Neural cell (in vitro differentiated cells): ENCODE measurements around the gene PLEKHN1. TPM values are rescaled to one million over a fixed set of nuclear protein-coding genes. Genes with fewer than 3 reads are reported as not detected.
"Not testable (repeated sequence)": the region's sequence is repeated elsewhere in the genome, so short reads cannot be mapped to it uniquely, and the experiment has no call there.

Source experiments
- H2AFZ ChIP-seq: fragments of 200-600, 300-800 bp; sonication (generic), shearing (Covaris generic); 2 replicates; pipeline ENCODE4 v1.6.0; 2014; ENCODE audit warnings: low read depth, mild to moderate bottlenecking, antibody characterized with exemption, low read length, moderate library complexity
- H3F3A ChIP-seq: fragments of 200-600 bp; shearing (Covaris generic); 2 replicates; pipeline ENCODE4 v1.6.1; 2016; ENCODE audit warnings: mild to moderate bottlenecking, moderate library complexity, mixed read lengths, antibody characterized with exemption, low read length; ENCODE audit not compliant: insufficient read depth, poor library complexity, severe bottlenecking
- H3K27ac ChIP-seq: fragments of 200-600, 300-800 bp; sonication (generic), shearing (Covaris generic); 2 replicates; pipeline ENCODE4 v1.5.1; 2014; ENCODE audit warnings: mild to moderate bottlenecking, low read length, moderate library complexity
- H3K27me3 ChIP-seq: fragments of 300-800, 200-600 bp; sonication (generic), shearing (Covaris generic); 2 replicates; pipeline ENCODE4 v1.6.0; 2014; ENCODE audit warnings: mild to moderate bottlenecking, low read depth, low read length, moderate library complexity; ENCODE audit not compliant: insufficient read depth
- H3K36me3 ChIP-seq: fragments of 300-800, 200-600 bp; sonication (generic), shearing (Covaris generic); 2 replicates; pipeline ENCODE4 v1.5.1; 2014; ENCODE audit warnings: mild to moderate bottlenecking, antibody characterized with exemption, low read length, moderate library complexity; ENCODE audit not compliant: insufficient read depth
- H3K4me2 ChIP-seq: fragments of 300-800, 200-600 bp; sonication (generic), shearing (Covaris generic); 2 replicates; pipeline ENCODE4 v1.6.0; 2014; ENCODE audit warnings: mild to moderate bottlenecking, low read length
- H3K4me3 ChIP-seq: fragments of 300-800, 200-600 bp; sonication (generic), shearing (Covaris generic); 2 replicates; pipeline ENCODE4 v1.5.1; 2014; ENCODE audit warnings: mild to moderate bottlenecking, low read length, moderate library complexity
- H3K79me2 ChIP-seq: fragments of 200-600 bp; shearing (Covaris generic); replicated peaks from 2 replicates; pipeline ENCODE4 v1.6.0; 2014; ENCODE audit warnings: mild to moderate bottlenecking, low read length, moderate library complexity; ENCODE audit not compliant: insufficient read depth
- H3K9ac ChIP-seq: fragments of 300-800, 200-600 bp; sonication (generic), shearing (Covaris generic); 2 replicates; pipeline ENCODE4 v1.6.1; 2016; ENCODE audit warnings: mild to moderate bottlenecking, low read length, mixed read lengths
- H3K9me2 ChIP-seq: fragments of 200-600 bp; shearing (Covaris generic); 2 replicates; pipeline ENCODE4 v1.6.1; 2016; ENCODE audit warnings: mild to moderate bottlenecking, low read length, mixed read lengths; ENCODE audit not compliant: insufficient read depth
- H3K9me3 ChIP-seq: fragments of 200-600, 300-800 bp; sonication (generic), shearing (Covaris generic); 2 replicates; pipeline ENCODE4 v1.6.1; 2016; ENCODE audit warnings: mild to moderate bottlenecking, mixed run types, low read length, moderate library complexity, mixed read lengths
- H4K20me1 ChIP-seq: fragments of 200-600 bp; shearing (Covaris generic); 2 replicates; pipeline ENCODE4 v1.6.1; 2016; ENCODE audit warnings: mild to moderate bottlenecking, mixed run types; ENCODE audit not compliant: insufficient read depth
- EP300 ChIP-seq: fragments of 450-650 bp; conservative IDR thresholded peaks from 2 replicates; pipeline ENCODE4 v1.6.1; 2014; ENCODE audit warnings: antibody characterized with exemption, mild to moderate bottlenecking, moderate library complexity; ENCODE audit not compliant: poor library complexity, severe bottlenecking
- MXI1 ChIP-seq: fragments of 450-650 bp; conservative IDR thresholded peaks from 2 replicates; pipeline ENCODE4 v1.6.1; 2014; ENCODE audit warnings: antibody characterized with exemption, mild to moderate bottlenecking; ENCODE audit not compliant: poor library complexity, severe bottlenecking
- POLR2AphosphoS5 ChIP-seq: IDR thresholded peaks from 2 replicates; pipeline ENCODE4 v1.6.1; 2012
- SMC3 ChIP-seq: fragments of 450-650 bp; conservative IDR thresholded peaks from 2 replicates; pipeline ENCODE4 v1.6.1; 2014; ENCODE audit warnings: antibody characterized with exemption, mild to moderate bottlenecking, moderate library complexity; ENCODE audit not compliant: poor library complexity
- TAF1 ChIP-seq: IDR thresholded peaks from 2 replicates; pipeline ENCODE4 v1.6.1; 2012; ENCODE audit warnings: low read depth
- polyA plus RNA-seq: library from polyadenylated mRNA; depleted of rRNA; stranded (reverse); fragments of >200 nt; gene quantifications from 2 replicates; pipeline ENCODE4 v1.2.3, GENCODE V29; 2014
- TF ChIP-seq, protein P1 (sequence below): IDR thresholded peaks from 2 replicates; pipeline ENCODE4 v1.6.1; 2012; ENCODE audit warnings: borderline replicate concordance
- TF ChIP-seq, protein P2 (sequence below): fragments of 450-650 bp; IDR thresholded peaks from 2 replicates; pipeline ENCODE4 v1.5.1; 2014; ENCODE audit warnings: antibody characterized with exemption, mild to moderate bottlenecking, moderate library complexity; ENCODE audit not compliant: poor library complexity, severe bottlenecking

The PLEKHN1 gene
- polyA plus RNA-seq, 1 donor from 2014 or later: 1.1 TPM

DNA sequence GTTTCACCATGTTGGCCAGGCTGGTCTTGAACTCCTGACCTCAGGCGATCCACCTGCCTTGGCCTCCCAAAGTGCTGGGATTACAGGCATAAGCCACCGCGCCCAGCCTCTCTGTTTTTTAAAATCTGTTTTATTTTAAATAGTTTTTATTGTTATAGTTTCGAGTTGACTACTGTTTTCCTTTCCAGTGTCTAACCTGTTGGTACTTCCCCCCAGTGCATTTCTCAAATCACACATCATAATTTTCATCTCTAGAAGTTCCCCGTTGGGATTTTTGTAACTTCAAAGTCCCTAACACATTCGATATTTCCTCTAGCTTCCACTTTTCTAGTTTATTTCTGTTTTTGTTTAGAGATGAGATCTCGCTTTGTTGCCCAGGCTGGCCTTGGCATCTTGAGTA, 26.1 kb downstream of the PLEKHN1 start:
- Histone ChIP-seq H3K4me2 (no peak overlapping the region), H3K79me2 (no peaks in the 10 kb centered on the region), H2AFZ (no peak overlapping the region), H3K36me3 (no peaks in the 10 kb centered on the region), H3K4me3 (no peak overlapping the region), H3K27ac (no peak overlapping the region), H3K9ac (no peak overlapping the region), H4K20me1 (no peaks in the 10 kb centered on the region), H3K27me3 (no peaks in the 10 kb centered on the region), H3K9me3 (no peaks in the 10 kb centered on the region), H3K9me2 (no peaks in the 10 kb centered on the region), H3F3A (no peaks in the 10 kb centered on the region)
- TF ChIP-seq EP300: no peak
- TF ChIP-seq, protein P1, sequence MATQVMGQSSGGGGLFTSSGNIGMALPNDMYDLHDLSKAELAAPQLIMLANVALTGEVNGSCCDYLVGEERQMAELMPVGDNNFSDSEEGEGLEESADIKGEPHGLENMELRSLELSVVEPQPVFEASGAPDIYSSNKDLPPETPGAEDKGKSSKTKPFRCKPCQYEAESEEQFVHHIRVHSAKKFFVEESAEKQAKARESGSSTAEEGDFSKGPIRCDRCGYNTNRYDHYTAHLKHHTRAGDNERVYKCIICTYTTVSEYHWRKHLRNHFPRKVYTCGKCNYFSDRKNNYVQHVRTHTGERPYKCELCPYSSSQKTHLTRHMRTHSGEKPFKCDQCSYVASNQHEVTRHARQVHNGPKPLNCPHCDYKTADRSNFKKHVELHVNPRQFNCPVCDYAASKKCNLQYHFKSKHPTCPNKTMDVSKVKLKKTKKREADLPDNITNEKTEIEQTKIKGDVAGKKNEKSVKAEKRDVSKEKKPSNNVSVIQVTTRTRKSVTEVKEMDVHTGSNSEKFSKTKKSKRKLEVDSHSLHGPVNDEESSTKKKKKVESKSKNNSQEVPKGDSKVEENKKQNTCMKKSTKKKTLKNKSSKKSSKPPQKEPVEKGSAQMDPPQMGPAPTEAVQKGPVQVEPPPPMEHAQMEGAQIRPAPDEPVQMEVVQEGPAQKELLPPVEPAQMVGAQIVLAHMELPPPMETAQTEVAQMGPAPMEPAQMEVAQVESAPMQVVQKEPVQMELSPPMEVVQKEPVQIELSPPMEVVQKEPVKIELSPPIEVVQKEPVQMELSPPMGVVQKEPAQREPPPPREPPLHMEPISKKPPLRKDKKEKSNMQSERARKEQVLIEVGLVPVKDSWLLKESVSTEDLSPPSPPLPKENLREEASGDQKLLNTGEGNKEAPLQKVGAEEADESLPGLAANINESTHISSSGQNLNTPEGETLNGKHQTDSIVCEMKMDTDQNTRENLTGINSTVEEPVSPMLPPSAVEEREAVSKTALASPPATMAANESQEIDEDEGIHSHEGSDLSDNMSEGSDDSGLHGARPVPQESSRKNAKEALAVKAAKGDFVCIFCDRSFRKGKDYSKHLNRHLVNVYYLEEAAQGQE: no peak
- TF ChIP-seq, protein P2, sequence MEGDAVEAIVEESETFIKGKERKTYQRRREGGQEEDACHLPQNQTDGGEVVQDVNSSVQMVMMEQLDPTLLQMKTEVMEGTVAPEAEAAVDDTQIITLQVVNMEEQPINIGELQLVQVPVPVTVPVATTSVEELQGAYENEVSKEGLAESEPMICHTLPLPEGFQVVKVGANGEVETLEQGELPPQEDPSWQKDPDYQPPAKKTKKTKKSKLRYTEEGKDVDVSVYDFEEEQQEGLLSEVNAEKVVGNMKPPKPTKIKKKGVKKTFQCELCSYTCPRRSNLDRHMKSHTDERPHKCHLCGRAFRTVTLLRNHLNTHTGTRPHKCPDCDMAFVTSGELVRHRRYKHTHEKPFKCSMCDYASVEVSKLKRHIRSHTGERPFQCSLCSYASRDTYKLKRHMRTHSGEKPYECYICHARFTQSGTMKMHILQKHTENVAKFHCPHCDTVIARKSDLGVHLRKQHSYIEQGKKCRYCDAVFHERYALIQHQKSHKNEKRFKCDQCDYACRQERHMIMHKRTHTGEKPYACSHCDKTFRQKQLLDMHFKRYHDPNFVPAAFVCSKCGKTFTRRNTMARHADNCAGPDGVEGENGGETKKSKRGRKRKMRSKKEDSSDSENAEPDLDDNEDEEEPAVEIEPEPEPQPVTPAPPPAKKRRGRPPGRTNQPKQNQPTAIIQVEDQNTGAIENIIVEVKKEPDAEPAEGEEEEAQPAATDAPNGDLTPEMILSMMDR: no peak
- no peak for TF ChIP-seq POLR2AphosphoS5
- TF ChIP-seq TAF1: no peak
- TF ChIP-seq MXI1: no peak

DNA sequence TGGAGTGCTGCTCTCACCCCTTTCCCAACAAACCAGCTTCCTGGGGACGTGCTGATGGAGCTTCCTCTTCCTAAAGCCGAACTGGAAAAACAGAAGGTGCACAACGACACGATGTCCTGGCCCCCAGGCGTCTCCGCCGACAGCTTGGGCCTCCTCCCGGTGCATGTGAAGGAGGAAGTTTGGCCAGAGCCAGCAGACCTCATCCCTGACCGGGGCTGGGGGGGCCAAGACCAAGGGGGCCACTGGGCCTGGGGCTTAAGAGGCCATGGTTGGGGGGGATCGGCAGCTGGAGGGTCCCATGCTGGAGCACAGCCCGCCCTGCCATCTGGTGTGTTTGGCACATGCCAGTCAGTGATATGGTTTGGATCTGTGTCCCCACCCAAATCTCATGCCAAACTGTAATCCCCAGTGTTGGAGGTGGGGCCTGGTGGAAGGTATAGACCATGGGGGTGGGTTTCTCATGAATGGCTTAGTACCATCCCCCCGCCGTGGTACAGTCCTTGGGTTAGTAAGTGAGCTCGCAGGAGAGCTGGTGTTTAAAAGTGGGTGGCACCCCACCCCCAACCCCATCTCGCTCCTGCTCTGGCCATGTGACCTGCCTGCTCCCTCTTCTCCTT, 27.2 kb downstream of the PLEKHN1 start:
- no peaks in the 10 kb centered on the region for H3K9me3 ChIP-seq
- H3K27ac ChIP-seq: no peak overlapping the region
- no peaks in the 10 kb centered on the region for H4K20me1 ChIP-seq
- no peaks in the 10 kb centered on the region for H3F3A ChIP-seq
- H3K9ac ChIP-seq: no peak overlapping the region
- H3K27me3 ChIP-seq: no peaks in the 10 kb centered on the region
- no peak overlapping the region for H2AFZ ChIP-seq
- H3K4me3 ChIP-seq: no peak overlapping the region
- no peaks in the 10 kb centered on the region for H3K79me2 ChIP-seq
- no peaks in the 10 kb centered on the region for H3K36me3 ChIP-seq
- TF ChIP-seq POLR2AphosphoS5 (no peak), SMC3 (no peak)
- H3K9me2 ChIP-seq: no peaks in the 10 kb centered on the region
- H3K4me2 ChIP-seq: no peak overlapping the region

DNA sequence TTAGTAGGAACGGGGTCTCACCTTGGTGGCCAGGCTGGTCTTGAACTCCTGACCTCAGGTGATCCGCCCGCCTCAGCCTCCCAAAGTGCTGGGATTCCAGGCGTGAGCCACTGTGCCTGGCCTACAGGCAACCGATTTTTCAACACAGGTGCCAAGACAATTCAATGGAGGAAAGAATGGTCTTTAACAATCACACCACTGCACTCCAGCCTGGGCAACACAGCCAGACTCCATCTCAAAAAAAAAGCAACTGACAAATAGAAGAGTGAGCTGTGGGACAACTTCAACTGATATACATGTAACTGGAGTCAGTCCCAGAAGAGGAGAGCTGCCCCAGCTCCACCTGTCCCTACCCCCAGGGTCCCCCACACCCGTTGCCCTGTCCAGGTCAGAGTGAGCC, 28.3 kb downstream of the PLEKHN1 start:
- H3K27me3 ChIP-seq: not testable (repeated sequence)

More for the DNA sequence above, 28.3 kb downstream of the PLEKHN1 start:
- not testable (repeated sequence) for H4K20me1 ChIP-seq, H2AFZ ChIP-seq, H3K4me3 ChIP-seq, H3F3A ChIP-seq, H3K27ac ChIP-seq, H3K79me2 ChIP-seq, H3K4me2 ChIP-seq, H3K9me2 ChIP-seq, H3K9ac ChIP-seq, H3K9me3 ChIP-seq, H3K36me3 ChIP-seq
